ENCODE results near the gene SAMD13.

GRCh38 chr1:84253891-84254290 lies 47.6 kb upstream of the SAMD13 start:
- TF ChIP-seq POLR2A (IDR thresholded peaks at IDR 0.05) (no peak), CTCF (IDR thresholded peaks at IDR 0.05) (no peak)

Data from upper lobe of left lung (tissue), 4 donors.